AG04449 (cell line): ENCODE measurements around the gene TANGO6.

Source experiments
- CTCF ChIA-PET: fragments of 350-600 bp; formaldehyde crosslinking; extraction: SDS; loops from one replicate; lab custom pipeline; 2021; ENCODE audit warnings: antibody characterized with exemption; lab: Yijun Ruan, JAX
- POLR2A ChIA-PET: fragments of 400-600, 350-600 bp; formaldehyde crosslinking; extraction: SDS; loops from one replicate; lab custom pipeline; 2020; ENCODE audit warnings: antibody characterized with exemption, inconsistent platforms; lab: Yijun Ruan, JAX
- DNase-seq: peaks from one replicate; pipeline ENCODE4 v3.0.0-alpha.2; 2010; ENCODE audit warnings: low read depth, low spot score
- H3K4me3 ChIP-seq: 2 replicates; pipeline ENCODE4 v1.5.1; 2011; ENCODE audit warnings: low read depth, mild to moderate bottlenecking, control low read depth, low read length
- TF ChIP-seq, protein P1 (sequence below): IDR thresholded peaks from one replicate; pipeline ENCODE4 v1.5.1; 2011; ENCODE audit warnings: mild to moderate bottlenecking, moderate library complexity, low read length, control low read depth, inconsistent platforms; ENCODE audit not compliant: insufficient read depth; ENCODE audit errors: missing control alignments

Gene TANGO6

DNA sequence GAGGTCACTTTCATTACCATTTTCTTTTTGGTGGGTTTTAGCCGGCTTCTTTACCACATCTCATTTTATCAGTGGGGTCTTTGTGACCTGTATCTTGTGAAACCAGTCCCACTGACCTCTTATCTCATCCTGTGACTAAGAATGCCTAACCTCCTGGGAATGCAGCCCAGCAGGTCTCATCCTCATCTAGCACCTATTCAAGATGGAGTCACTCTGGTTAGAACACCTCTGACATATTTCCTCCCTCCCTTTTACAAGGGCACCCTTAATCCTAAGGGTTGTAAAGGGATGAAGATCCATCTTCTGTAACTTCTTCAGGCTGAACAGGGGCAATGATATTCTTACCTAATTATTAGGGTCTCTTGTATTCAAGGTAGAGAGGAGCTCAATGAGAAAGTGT is 154.2 kb downstream of the TANGO6 start:
- TF ChIP-seq, protein P1, sequence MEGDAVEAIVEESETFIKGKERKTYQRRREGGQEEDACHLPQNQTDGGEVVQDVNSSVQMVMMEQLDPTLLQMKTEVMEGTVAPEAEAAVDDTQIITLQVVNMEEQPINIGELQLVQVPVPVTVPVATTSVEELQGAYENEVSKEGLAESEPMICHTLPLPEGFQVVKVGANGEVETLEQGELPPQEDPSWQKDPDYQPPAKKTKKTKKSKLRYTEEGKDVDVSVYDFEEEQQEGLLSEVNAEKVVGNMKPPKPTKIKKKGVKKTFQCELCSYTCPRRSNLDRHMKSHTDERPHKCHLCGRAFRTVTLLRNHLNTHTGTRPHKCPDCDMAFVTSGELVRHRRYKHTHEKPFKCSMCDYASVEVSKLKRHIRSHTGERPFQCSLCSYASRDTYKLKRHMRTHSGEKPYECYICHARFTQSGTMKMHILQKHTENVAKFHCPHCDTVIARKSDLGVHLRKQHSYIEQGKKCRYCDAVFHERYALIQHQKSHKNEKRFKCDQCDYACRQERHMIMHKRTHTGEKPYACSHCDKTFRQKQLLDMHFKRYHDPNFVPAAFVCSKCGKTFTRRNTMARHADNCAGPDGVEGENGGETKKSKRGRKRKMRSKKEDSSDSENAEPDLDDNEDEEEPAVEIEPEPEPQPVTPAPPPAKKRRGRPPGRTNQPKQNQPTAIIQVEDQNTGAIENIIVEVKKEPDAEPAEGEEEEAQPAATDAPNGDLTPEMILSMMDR: no peak
- ChIA-PET POLR2A (no interaction called here), CTCF (no interaction called here)
- no peak overlapping the region for H3K4me3 ChIP-seq
- DNase-seq: no peak

DNA sequence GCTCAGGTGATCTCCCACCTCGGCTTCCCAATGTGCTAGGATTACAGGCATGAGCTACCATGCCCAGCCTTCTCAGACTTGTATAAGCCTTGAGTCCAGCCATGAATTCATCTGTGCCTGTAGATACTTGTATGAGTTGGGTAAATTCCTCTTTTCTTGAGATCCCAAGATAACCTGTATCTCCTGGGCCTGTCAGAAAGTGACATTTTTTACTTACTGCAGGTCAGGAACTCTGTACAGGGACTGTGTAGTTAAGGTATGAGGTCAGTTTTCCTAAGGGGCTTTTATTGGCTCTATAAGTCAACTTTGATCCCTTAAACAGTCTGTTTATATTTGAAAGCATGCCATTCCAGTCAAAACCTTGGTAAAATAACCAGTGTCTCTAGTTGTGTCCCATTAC is 155.8 kb downstream of the TANGO6 start:
- ChIA-PET POLR2A (no interaction called here), CTCF (no interaction called here)
- TF ChIP-seq, protein P1: no peak
- H3K4me3 ChIP-seq: no peak overlapping the region
- no peak for DNase-seq

DNA sequence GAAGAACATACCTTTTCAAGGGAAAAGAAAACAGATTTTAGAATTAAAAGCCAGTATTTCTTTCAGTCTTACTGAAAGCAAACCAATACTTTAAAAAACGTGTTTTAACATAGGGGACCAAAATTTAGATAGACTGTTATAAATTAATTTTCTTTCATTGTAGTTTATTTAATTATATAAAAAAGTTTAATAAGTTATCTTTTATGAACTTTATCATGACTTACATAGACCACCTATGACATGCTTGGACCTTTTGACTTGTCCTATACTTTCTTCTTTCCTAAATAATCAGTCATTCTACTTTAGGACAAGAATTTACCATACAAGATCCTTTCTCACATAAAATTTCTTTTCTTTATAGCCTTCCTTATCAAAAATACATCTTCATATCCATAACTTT is 160.2 kb downstream of the TANGO6 start:
- POLR2A ChIA-PET: no interaction called here

DNA sequence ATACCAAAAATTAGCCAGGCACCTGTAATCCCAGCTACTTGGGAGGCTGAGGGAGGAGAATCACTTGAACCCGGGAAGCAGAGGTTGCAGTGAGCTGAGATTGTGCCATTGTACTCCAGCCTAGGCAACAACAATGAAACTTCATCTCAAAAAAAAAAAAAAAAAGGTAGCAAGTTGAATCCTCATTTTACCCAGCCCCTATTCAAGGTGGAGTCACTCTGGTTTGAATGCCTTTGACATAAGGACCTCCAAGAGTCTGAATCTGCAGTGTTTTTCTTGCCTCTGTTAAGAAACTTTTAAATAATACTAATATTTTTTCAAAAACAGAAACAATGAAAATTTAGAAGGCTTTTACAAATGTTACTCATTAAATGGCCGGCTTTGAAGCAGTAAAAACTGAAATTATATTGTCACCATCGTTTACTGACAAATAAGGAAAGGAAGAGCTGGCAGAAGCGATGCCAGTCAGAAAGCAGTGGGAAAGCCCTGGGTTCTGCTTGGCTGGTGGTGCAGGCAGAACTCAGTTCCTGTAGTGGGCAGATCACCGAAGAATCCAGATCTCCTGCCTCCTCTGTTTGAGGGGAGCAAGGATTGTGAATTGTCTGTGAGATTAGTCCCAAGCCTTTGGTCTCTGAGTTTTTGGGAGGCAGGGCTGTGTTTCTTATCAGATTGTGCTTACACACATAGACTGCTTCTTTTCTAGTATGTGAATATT is 162.5 kb downstream of the TANGO6 start:
- no peak overlapping the region for H3K4me3 ChIP-seq
- ChIA-PET CTCF (no interaction called here), POLR2A (no interaction called here)
- TF ChIP-seq, protein P1: no peak
- no peak for DNase-seq

More for the DNA sequence above, 160.2 kb downstream of the TANGO6 start:
- CTCF ChIA-PET: no interaction called here
- DNase-seq: no peak
- H3K4me3 ChIP-seq: no peak overlapping the region
- TF ChIP-seq, protein P1: no peak

DNA sequence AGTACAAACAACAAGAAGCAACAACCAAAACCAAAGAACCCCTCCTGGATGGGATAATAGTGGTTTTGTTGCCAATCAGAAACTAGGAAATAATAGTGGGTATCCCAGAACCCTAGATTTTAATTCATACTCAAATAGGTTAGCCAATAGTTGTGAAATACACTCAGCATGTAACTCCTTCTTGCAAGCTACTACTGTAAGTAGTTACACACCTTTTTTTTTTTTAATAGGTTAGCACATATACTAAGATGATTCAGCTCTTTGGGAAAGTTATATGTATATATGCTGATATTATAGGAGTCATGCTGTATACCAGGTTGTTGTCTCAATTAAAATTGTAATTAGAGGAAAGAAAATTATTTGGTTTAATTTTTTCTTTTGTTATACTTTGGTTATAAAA is 169.6 kb downstream of the TANGO6 start:
- DNase-seq: no peak
- no peak overlapping the region for H3K4me3 ChIP-seq
- POLR2A ChIA-PET: no interaction called here
- CTCF ChIA-PET: interaction anchor here (1.0 kb wide), 1 partner anchor 19 kb away, joined by 4 read pairs; no protein-coding TSS in a partner anchor
- TF ChIP-seq, protein P1: no peak

DNA sequence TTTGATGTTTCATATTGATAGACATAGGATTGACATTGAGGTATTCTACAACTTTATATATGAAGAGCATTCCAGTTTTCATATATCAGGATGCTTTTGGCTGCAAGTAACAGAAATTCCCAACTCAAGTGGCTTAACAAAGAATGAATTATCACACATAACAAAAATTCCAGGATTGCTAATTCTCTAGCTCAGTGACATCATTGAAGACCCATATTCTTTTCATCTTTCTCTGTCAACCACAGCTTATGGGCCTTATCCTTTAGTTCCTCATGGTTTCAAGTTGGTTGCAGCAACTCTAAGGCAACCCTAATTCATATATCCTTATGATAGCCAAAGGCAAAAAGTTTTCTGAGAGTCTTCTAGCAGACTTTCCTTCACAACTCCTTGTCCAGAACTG is 170.7 kb downstream of the TANGO6 start:
- H3K4me3 ChIP-seq: no peak overlapping the region
- CTCF ChIA-PET: no interaction called here
- POLR2A ChIA-PET: no interaction called here
- TF ChIP-seq, protein P1: no peak
- DNase-seq: no peak
